A549 (cell line): ENCODE results near the gene CFAP100. TPM values are rescaled to one million over a fixed set of nuclear protein-coding genes. Genes with fewer than 3 reads are reported as not detected.

ENCODE experiments used
- ATAC-seq, 2 experiments: fragments of 200-7000 bp in 1 of 2; fragments of >200 bp in 1 of 2; cut with Nextera tagmentation in 1 of 2; cut with Tn5 transposase in 1 of 2; 3 replicates each; pipeline versions ENCODE4 v1.8.0 to v1.9.1; 2018 to 2020; ENCODE audit warnings: mild to moderate bottlenecking in 1 of 2, moderate library complexity in 1 of 2
- CTCF ChIA-PET: fragments of 300-600 bp; sonication (Branson Sonifier 250); formaldehyde crosslinking; extraction: SDS; loops from one replicate; lab custom pipeline; 2021; ENCODE audit warnings: antibody characterized with exemption, inconsistent platforms; lab: Yijun Ruan, JAX
- POLR2A ChIA-PET: fragments of 350-600 bp; formaldehyde crosslinking; extraction: SDS; loops from one replicate; lab custom pipeline; 2021; ENCODE audit warnings: antibody characterized with exemption, inconsistent platforms; lab: Yijun Ruan, JAX
- DNase-seq, 2 experiments: peaks; one replicate each; pipeline versions ENCODE4 v3.0.0 to v3.0.0-alpha.2; 2011 to 2016; ENCODE audit warnings: low read depth in 1 of 2, low spot score in 1 of 2
- FAIRE-seq: peaks from 2 replicates; lab custom pipeline; 2011; peaks lifted over from hg19 to GRCh38; lab: Jason Lieb, UNC
- H3K27ac ChIP-seq, 2 experiments: fragments of >200 bp; sonication (Bioruptor Twin); formaldehyde crosslinking; 3 replicates each; pipeline ENCODE4 v1.5.1; 2016 to 2017
- H3K4me1 ChIP-seq: fragments of >200 bp; sonication (Bioruptor Twin); formaldehyde crosslinking; 3 replicates; pipeline ENCODE4 v1.6.1; 2016
- H3K4me2 ChIP-seq: fragments of >200 bp; sonication (Bioruptor Twin); formaldehyde crosslinking; 3 replicates; pipeline ENCODE4 v1.6.1; 2016
- H3K4me3 ChIP-seq: fragments of >200 bp; sonication (Bioruptor Twin); formaldehyde crosslinking; 3 replicates; pipeline ENCODE4 v1.5.1; 2016
- H3K9me3 ChIP-seq: fragments of >200 bp; sonication (Bioruptor Twin); formaldehyde crosslinking; 3 replicates; pipeline ENCODE4 v1.6.1; 2016
- CBX2 ChIP-seq: fragments of 200-600 bp; sonication (generic); IDR thresholded peaks from 2 replicates; pipeline ENCODE4 v1.6.1; 2016; ENCODE audit warnings: low read depth, mild to moderate bottlenecking, borderline replicate concordance
- EHMT2 ChIP-seq: fragments of 200-600 bp; sonication (generic); IDR thresholded peaks from 2 replicates; pipeline ENCODE4 v1.6.1; 2016; ENCODE audit warnings: antibody characterized with exemption, low read depth, mild to moderate bottlenecking, moderate library complexity
- EP300 ChIP-seq, 2 experiments: fragments of >200 bp; sonication (Bioruptor Twin); formaldehyde crosslinking; IDR thresholded peaks; 2 replicates in 1 of 2; 3 replicates in 1 of 2; pipeline ENCODE4 v1.6.1; 2016 to 2017
- ESRRA ChIP-seq: fragments of 150-350 bp; IDR thresholded peaks from 2 replicates; pipeline ENCODE4 v1.6.1; 2014; ENCODE audit warnings: mild to moderate bottlenecking, low read length, borderline replicate concordance
- FOSB ChIP-seq: fragments of 250-450 bp; sonication (Bioruptor Pico); IDR thresholded peaks from 2 replicates; pipeline ENCODE4 v1.5.0; 2020; ENCODE audit warnings: mild to moderate bottlenecking, moderate library complexity
- FOSL2 ChIP-seq, 2 experiments: fragments of 450-650 bp in 1 of 2; fragments of >200 bp in 1 of 2; sonication (Bioruptor Twin) in 1 of 2; formaldehyde crosslinking; IDR thresholded peaks; 2 replicates each; pipeline versions ENCODE4 v1.5.0 to v1.6.1; 2016 to 2020; ENCODE audit warnings: mild to moderate bottlenecking in 1 of 2, moderate library complexity in 1 of 2
- HDAC2 ChIP-seq: fragments of 200-600 bp; sonication (generic); IDR thresholded peaks from 2 replicates; pipeline ENCODE4 v1.6.1; 2016
- HEYL ChIP-seq: fragments of 250-450 bp; sonication (Bioruptor Pico); IDR thresholded peaks from 2 replicates; pipeline ENCODE4 v1.8.0; 2021; ENCODE audit warnings: mild to moderate bottlenecking, moderate library complexity
- JUN ChIP-seq, 2 experiments: fragments of >200 bp; sonication (Bioruptor Twin); formaldehyde crosslinking; IDR thresholded peaks; 2 replicates in 1 of 2; 3 replicates in 1 of 2; pipeline ENCODE4 v1.6.1; 2016 to 2017
- KDM5A ChIP-seq: fragments of 200-600 bp; sonication (generic); IDR thresholded peaks from 2 replicates; pipeline ENCODE4 v1.6.1; 2016; ENCODE audit warnings: antibody characterized with exemption, mild to moderate bottlenecking
- MAZ ChIP-seq: fragments of 150-350 bp; IDR thresholded peaks from 2 replicates; pipeline ENCODE4 v1.6.1; 2014; ENCODE audit warnings: antibody characterized with exemption, low read depth, low read length, borderline replicate concordance
- MYC ChIP-seq: IDR thresholded peaks from 2 replicates; pipeline ENCODE4 v1.6.1; 2012; ENCODE audit warnings: mild to moderate bottlenecking, inconsistent platforms, low read length, improper control_type of control experiment, borderline replicate concordance
- PHF8 ChIP-seq: fragments of 200-600 bp; sonication (generic); IDR thresholded peaks from 2 replicates; pipeline ENCODE4 v1.6.1; 2016; ENCODE audit warnings: low read depth, mild to moderate bottlenecking, antibody characterized with exemption, moderate library complexity, borderline replicate concordance
- RAD21 ChIP-seq, 2 experiments: fragments of >200 bp in 1 of 2; sonication (Bioruptor Twin) in 1 of 2; formaldehyde crosslinking in 1 of 2; IDR thresholded peaks in 1 of 2; conservative IDR thresholded peaks in 1 of 2; 2 replicates in 1 of 2; 3 replicates in 1 of 2; pipeline ENCODE4 v1.6.1; 2012 to 2018; ENCODE audit warnings: inconsistent platforms in 1 of 2
- RCOR1 ChIP-seq: fragments of 150-350 bp; IDR thresholded peaks from 2 replicates; pipeline ENCODE4 v1.6.1; 2014; ENCODE audit warnings: antibody characterized with exemption, low read length, low read depth
- RFX5 ChIP-seq: fragments of 450-650 bp; IDR thresholded peaks from 2 replicates; pipeline ENCODE4 v1.7.1; 2014; ENCODE audit warnings: antibody characterized with exemption, mild to moderate bottlenecking, moderate library complexity
- SMC3 ChIP-seq: fragments of >200 bp; sonication (Bioruptor Twin); formaldehyde crosslinking; IDR thresholded peaks from 3 replicates; pipeline ENCODE4 v1.6.1; 2018; ENCODE audit warnings: inconsistent platforms
- TFCP2L1 ChIP-seq: fragments of 250-450 bp; sonication (Bioruptor Pico); IDR thresholded peaks from 2 replicates; pipeline ENCODE4 v1.5.0; 2021; ENCODE audit warnings: mild to moderate bottlenecking
- TP53 ChIP-seq: fragments of 250-450 bp; sonication (Bioruptor Pico); IDR thresholded peaks from 2 replicates; pipeline ENCODE4 v1.5.0; 2021; ENCODE audit warnings: mild to moderate bottlenecking, moderate library complexity
- ZNF302 ChIP-seq: fragments of 250-450 bp; sonication (Bioruptor Pico); IDR thresholded peaks from 2 replicates; pipeline ENCODE4 v1.9.0; 2021; ENCODE audit warnings: inconsistent platforms, mild to moderate bottlenecking, moderate library complexity
- ZSCAN20 ChIP-seq: fragments of 250-450 bp; sonication (Bioruptor Pico); IDR thresholded peaks from 2 replicates; pipeline ENCODE4 v1.8.0; 2022; ENCODE audit warnings: mild to moderate bottlenecking, moderate library complexity
- WGBS: methylation state at CpG from one replicate; pipeline ENCODE4 v1.1.6; 2017; ENCODE audit errors: missing lambda C conversion rate; 5-methylcytosine and 5-hydroxymethylcytosine counted together
- polyA plus RNA-seq, 4 experiments: library from polyadenylated mRNA; depleted of rRNA in 3 of 4; stranded (reverse); fragments of >200 nt; fragmentation: RNase III in 1 of 4; extraction: RNeasy Plus Mini Kit Qiagen cat#74134 plus additional on column Dnase treatment in 1 of 4; gene quantifications; 2 replicates in 3 of 4; 3 replicates in 1 of 4; pipeline ENCODE4 v1.2.3, GENCODE V29; 2011 to 2017
- TF ChIP-seq, protein P1 (sequence below): IDR thresholded peaks from 2 replicates; pipeline ENCODE4 v1.6.1; 2012
- TF ChIP-seq, protein P2 (sequence below): IDR thresholded peaks from 2 replicates; pipeline ENCODE4 v1.6.1; 2012; ENCODE audit warnings: low read depth, borderline replicate concordance
- TF ChIP-seq, protein P3 (sequence below): fragments of >200 bp; sonication (Bioruptor Twin); formaldehyde crosslinking; IDR thresholded peaks from 2 replicates; pipeline ENCODE4 v1.6.1; 2016
- TF ChIP-seq, protein P4 (sequence below): fragments of 150-350 bp; IDR thresholded peaks from 2 replicates; pipeline ENCODE4 v1.6.1; 2014; ENCODE audit warnings: low read depth, mild to moderate bottlenecking, low read length

CFAP100 gene
- polyA plus RNA-seq, 2 of the 4 experiments (the other 2 are of a cell fraction) = not detected

DNA sequence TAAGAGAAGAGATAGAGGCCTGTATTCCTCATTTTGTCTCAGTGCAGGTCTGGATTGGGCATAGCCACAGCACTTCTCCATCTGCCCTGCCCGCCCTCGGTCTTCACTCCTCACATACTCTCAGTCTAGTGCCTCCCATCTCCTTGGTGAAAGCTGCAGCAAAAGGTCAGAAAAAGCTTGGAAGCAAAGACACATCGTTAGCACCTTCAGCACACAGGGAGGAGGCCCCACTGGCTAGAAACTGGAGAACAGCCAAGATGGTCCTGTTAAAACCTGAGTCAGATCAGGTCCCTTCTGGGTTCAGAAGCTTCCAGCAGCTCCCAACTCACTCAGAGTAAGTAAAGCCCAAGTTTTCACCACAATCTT is 35.9 kb upstream of the CFAP100 start:
- POLR2A ChIA-PET = no interaction called here
- DNase-seq = no peak
- Histone ChIP-seq H3K9me3 (no peaks in the 10 kb centered on the region), H3K4me3 (no peak overlapping the region), H3K27ac (no peak overlapping the region), H3K4me1 (no peaks in the 10 kb centered on the region), H3K4me2 (no peak overlapping the region)
- no peak for TF ChIP-seq TFCP2L1 (CRISPR knock-in tag)
- TF ChIP-seq ZSCAN20 (CRISPR knock-in tag) = no peak
- no peak for TF ChIP-seq EHMT2
- no peak for FAIRE-seq
- no peak for ATAC-seq
- CTCF ChIA-PET = no interaction called here
- WGBS = 53% methylated on average over 3 of the region's 3 CpGs

DNA sequence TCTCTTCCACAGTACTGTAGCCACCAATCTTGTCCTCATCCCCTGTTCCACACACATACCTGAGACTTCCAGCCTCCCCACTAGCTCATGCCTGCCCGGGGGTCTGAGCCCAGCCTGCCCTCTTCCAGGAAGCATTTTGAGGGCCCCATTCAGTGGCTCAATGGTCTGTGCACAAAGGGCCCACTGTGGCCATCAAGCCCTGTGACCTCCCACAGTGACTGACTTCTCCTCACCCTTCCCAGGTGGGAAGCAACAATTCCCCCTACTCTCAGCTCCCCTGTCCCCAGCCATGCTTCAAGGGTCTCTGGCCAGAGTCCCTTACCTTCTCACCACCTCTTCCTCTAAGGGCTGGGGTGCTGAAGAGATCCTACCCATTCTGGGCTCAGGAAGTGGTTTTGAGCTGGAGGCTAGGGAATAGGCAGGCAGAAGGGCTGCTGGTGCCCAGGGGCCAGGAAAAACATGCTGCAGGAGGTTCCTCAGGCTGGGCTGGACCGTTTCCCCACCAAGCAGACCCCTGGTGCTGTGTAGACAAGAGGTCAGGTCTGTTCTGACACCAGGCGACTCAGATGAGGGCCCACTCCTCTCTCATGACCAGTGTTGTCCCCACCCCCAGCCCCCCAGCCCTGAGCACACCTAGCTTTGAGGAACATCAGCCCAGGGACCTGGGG is 34.5 kb upstream of the CFAP100 start:
- TF ChIP-seq FOSL2 (IDR thresholded peaks at IDR 0.05) = no peak
- no peak for TF ChIP-seq FOSL2 (CRISPR knock-in tag; IDR thresholded peaks at IDR 0.05)
- TF ChIP-seq HDAC2 = no peak
- no peak for TF ChIP-seq RCOR1
- no peak for TF ChIP-seq EHMT2
- no peak for TF ChIP-seq EP300 (IDR thresholded peaks at IDR 0.05)
- TF ChIP-seq MYC = no peak
- no peak for TF ChIP-seq RFX5
- TF ChIP-seq RAD21 (conservative IDR thresholded peaks at IDR 0.05 in 1 of 2, IDR thresholded peaks at IDR 0.05 in 1 of 2) = no peak
- no peak for TF ChIP-seq FOSB (CRISPR knock-in tag)
- TF ChIP-seq JUN (IDR thresholded peaks at IDR 0.05) = no peak
- no peak for TF ChIP-seq CBX2
- no peak for TF ChIP-seq ESRRA
- TF ChIP-seq SMC3 = no peak
- no peak for TF ChIP-seq TP53
- TF ChIP-seq PHF8 = no peak
- no peak for TF ChIP-seq HEYL (CRISPR knock-in tag)
- Histone ChIP-seq H3K9me3 (no peaks in the 10 kb centered on the region), H3K4me3 (no peak overlapping the region), H3K4me1 (no peaks in the 10 kb centered on the region), H3K4me2 (no peak overlapping the region), H3K27ac (no peak overlapping the region)
- ChIA-PET POLR2A (no interaction called here), CTCF (interaction anchor here (1.4 kb wide), 1 partner anchor 12 kb away, joined by 4 read pairs; no protein-coding TSS in a partner anchor)
- no peak for ATAC-seq
- no peak for DNase-seq
- FAIRE-seq = no peak
- 6% methylated on average over 3 of the region's 3 CpGs for WGBS

DNA sequence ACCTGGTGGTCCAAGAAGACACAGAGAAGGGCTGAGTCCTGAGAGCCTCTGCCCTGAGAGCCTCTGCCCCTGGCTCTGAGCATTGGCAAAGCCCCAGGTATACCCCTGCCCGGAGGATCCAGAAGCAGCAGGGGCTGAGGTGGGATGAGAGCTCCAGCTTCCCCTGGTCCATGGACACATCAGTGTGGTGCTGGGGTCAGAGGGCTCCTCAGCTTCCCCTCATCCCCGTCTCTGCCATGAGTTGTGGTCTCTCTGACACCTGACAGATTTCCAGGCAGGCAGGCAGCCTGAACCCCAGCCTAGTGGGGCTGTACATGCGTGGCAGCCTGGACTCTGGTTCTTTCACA is 34.0 kb upstream of the CFAP100 start:
- Histone ChIP-seq H3K9me3 (no peaks in the 10 kb centered on the region), H3K4me1 (no peaks in the 10 kb centered on the region), H3K4me2 (no peak overlapping the region), H3K4me3 (no peak overlapping the region), H3K27ac (no peak overlapping the region)
- FAIRE-seq (no peak), ATAC-seq (no peak), DNase-seq (no peak)
- CTCF ChIA-PET = interaction anchor here (1.4 kb wide), 1 partner anchor 12 kb away, joined by 4 read pairs; no protein-coding TSS in a partner anchor
- POLR2A ChIA-PET = no interaction called here
- WGBS = 6% methylated on average over 2 of the region's 3 CpGs
- TF ChIP-seq KDM5A (no peak), PHF8 (no peak), RAD21 (conservative IDR thresholded peaks at IDR 0.05 in 1 of 2, IDR thresholded peaks at IDR 0.05 in 1 of 2) (no peak), MAZ (no peak), FOSB (CRISPR knock-in tag) (no peak), ZNF302 (CRISPR knock-in tag) (no peak)
- TF ChIP-seq, protein P1, sequence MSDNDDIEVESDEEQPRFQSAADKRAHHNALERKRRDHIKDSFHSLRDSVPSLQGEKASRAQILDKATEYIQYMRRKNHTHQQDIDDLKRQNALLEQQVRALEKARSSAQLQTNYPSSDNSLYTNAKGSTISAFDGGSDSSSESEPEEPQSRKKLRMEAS = no peak
- TF ChIP-seq, protein P2, sequence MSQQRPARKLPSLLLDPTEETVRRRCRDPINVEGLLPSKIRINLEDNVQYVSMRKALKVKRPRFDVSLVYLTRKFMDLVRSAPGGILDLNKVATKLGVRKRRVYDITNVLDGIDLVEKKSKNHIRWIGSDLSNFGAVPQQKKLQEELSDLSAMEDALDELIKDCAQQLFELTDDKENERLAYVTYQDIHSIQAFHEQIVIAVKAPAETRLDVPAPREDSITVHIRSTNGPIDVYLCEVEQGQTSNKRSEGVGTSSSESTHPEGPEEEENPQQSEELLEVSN = no peak
- TF ChIP-seq, protein P3, sequence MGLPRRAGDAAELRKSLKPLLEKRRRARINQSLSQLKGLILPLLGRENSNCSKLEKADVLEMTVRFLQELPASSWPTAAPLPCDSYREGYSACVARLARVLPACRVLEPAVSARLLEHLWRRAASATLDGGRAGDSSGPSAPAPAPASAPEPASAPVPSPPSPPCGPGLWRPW = no peak
- TF ChIP-seq, protein P4, sequence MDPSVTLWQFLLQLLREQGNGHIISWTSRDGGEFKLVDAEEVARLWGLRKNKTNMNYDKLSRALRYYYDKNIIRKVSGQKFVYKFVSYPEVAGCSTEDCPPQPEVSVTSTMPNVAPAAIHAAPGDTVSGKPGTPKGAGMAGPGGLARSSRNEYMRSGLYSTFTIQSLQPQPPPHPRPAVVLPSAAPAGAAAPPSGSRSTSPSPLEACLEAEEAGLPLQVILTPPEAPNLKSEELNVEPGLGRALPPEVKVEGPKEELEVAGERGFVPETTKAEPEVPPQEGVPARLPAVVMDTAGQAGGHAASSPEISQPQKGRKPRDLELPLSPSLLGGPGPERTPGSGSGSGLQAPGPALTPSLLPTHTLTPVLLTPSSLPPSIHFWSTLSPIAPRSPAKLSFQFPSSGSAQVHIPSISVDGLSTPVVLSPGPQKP = no peak
